Eye (tissue), 1 donor: ENCODE data around the gene SIRT3.
"Not testable (repeated sequence)": the region's sequence is repeated elsewhere in the genome, so short reads cannot be mapped to it uniquely, and the experiment has no call there.

Source experiments
- DNase-seq: peaks from one replicate; pipeline ENCODE4 v3.0.0-alpha.2; 2015

SIRT3 gene

GRCh38 chr11:238346-238745 is 2.2 kb upstream of the SIRT3 start:
- not testable (repeated sequence) for DNase-seq

- DNase-seq = no peak
Measured at GRCh38 chr11:236774-237767, 929 bp upstream of the SIRT3 start, which contains the start of gene PSMD13. Gene PSMD13, plus strand, starts transcription at chr11:236976. Its CDS starts 74 bp downstream, at chr11:237050.

- no peak for DNase-seq
Measured at GRCh38 chr11:235609-235996, 539 bp downstream of the SIRT3 start.

GRCh38 chr11:235180-235579 is 962 bp downstream of the SIRT3 start:
- DNase-seq = no peak

- no peak for DNase-seq
Measured at GRCh38 chr11:232783-233565, 3.2 kb downstream of the SIRT3 start.

GRCh38 chr11:230431-230830 is 5.7 kb downstream of the SIRT3 start:
- DNase-seq = no peak

GRCh38 chr11:227824-228379 is 8.2 kb downstream of the SIRT3 start:
- DNase-seq = no peak

- no peak for DNase-seq
Measured at GRCh38 chr11:225734-226453, 10.2 kb downstream of the SIRT3 start.

- DNase-seq = no peak
Measured at GRCh38 chr11:224424-224823, 11.7 kb downstream of the SIRT3 start.

- DNase-seq = no peak
Measured at GRCh38 chr11:223884-224283, 12.3 kb downstream of the SIRT3 start.

- no peak for DNase-seq
Measured at GRCh38 chr11:223026-223789, 12.9 kb downstream of the SIRT3 start.

- no peak for DNase-seq
Measured at GRCh38 chr11:221998-222789, 13.9 kb downstream of the SIRT3 start.

GRCh38 chr11:221539-221938 is 14.6 kb downstream of the SIRT3 start:
- DNase-seq = no peak

- not testable (repeated sequence) for DNase-seq
Measured at GRCh38 chr11:220641-221215, 15.4 kb downstream of the SIRT3 start.

- no peak for DNase-seq
Measured at GRCh38 chr11:218815-219593, 17.1 kb downstream of the SIRT3 start.

GRCh38 chr11:217704-218103 is 18.4 kb downstream of the SIRT3 start:
- DNase-seq = no peak

- DNase-seq = no peak
Measured at GRCh38 chr11:216081-216974, 19.8 kb downstream of the SIRT3 start.

GRCh38 chr11:215581-216037 is 20.5 kb downstream of the SIRT3 start:
- no peak for DNase-seq

GRCh38 chr11:214083-214482 is 22.1 kb downstream of the SIRT3 start:
- no peak for DNase-seq
